Panc1 (cell line): ENCODE results near the gene KIAA1217.

Experiments
- CTCF ChIP-seq: fragments of 450-650 bp; IDR thresholded peaks from 2 replicates; pipeline ENCODE4 v1.5.1; 2017; ENCODE audit warnings: mild to moderate bottlenecking
- POLR2AphosphoS5 ChIP-seq: IDR thresholded peaks from 2 replicates; pipeline ENCODE4 v1.6.1; 2012; ENCODE audit warnings: mild to moderate bottlenecking, low read depth, low read length, moderate library complexity
- TCF7L2 ChIP-seq: IDR thresholded peaks from 2 replicates; pipeline ENCODE4 v1.6.1; 2011; ENCODE audit warnings: mild to moderate bottlenecking, low read depth, low read length, inconsistent platforms

GRCh38 chr10:24324651-24325050 lies 115.7 kb downstream of the KIAA1217 start:
- TF ChIP-seq TCF7L2 (no peak), CTCF (no peak), POLR2AphosphoS5 (no peak)
